ENCODE measurements around the gene CTNNBIP1.

Gene CTNNBIP1

DNA sequence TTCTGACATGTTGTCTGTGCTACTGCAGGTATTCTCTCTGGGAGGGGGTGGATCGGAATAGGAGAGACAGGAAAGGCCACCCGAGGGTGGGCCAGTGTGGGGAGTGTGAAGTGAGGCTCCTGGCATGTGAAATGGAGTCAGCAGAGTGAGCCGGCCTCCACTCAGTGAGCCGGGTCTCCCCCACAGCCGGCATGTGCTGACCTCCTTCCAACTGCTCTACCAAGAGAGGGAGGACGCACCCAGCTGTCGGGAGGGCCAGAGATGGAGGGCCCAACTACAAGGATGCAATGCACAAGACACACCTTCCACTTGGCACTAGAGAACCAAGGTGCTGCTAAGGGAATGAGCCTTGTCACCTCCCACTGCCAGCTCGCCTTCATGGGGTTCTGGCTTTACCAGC is 58.1 kb downstream of the CTNNBIP1 start:
- DNase-seq: no peak

DNA sequence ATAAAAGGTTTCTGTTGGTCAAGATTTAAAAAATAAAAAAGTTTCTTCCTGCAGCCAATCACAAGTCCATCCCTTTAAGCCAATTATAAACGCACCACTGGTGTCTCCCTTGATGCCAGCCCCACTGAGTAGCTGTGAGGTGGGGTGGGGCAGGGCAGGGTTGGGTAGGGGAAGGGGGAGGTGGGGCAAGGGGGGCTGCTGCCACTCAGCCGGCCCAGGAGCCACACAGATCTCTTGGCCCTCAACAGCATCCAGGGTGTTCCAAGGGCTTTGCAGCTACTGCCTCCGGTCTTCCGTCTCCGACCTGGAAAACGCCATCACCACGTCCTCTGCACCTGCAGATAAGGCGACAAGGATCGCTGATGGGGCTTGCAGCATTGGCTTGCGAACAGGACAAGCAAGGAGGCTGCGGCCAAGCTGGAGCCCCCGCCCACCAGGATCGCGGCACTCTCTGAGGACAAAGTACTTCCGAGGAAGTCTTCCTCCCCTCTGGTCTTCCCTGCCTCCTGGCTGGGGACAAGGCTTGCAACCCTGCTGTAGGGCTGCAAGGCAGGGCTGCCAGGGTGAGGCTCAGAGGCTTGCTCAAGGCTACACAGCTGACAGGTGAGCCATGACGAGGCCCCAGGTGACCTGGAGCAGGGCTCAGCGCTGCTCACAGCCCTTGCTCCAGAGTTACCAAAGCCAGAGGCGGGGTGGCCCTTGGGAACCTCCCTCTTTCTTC is 59.5 kb downstream of the CTNNBIP1 start:
- no peak for DNase-seq

GRCh38 chr1:9849691-9850441 is 60.2 kb downstream of the CTNNBIP1 start:
- DNase-seq: no peak

- no peak for DNase-seq
Observed at GRCh38 chr1:9848022-9848421, 62.0 kb downstream of the CTNNBIP1 start.

GRCh38 chr1:9847269-9847668 is 62.8 kb downstream of the CTNNBIP1 start:
- no peak for DNase-seq

GRCh38 chr1:9846611-9847171 is 63.4 kb downstream of the CTNNBIP1 start:
- DNase-seq: no peak

DNA sequence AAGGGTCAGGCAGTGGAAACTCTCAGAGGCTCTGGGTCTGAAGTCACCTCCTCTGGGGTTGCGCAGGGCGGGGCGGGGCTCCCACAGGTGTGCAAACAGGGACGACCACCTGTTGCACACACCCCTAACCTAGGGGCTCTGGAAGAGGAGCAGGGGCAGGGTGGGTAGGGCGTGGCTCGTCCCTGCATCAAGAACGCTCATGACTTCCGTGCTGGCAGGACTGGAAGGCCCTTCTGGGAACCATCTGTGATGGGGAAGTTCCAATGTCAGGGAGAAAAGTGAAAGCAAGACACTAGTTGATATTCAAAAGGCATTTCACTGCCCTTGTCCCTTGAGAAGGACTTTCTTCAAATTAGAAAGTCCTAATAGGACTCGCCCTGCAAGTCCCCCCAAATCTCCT is 64.2 kb downstream of the CTNNBIP1 start:
- DNase-seq: no peak

- DNase-seq: no peak
Observed at GRCh38 chr1:9844756-9845155, 65.3 kb downstream of the CTNNBIP1 start.

DNA sequence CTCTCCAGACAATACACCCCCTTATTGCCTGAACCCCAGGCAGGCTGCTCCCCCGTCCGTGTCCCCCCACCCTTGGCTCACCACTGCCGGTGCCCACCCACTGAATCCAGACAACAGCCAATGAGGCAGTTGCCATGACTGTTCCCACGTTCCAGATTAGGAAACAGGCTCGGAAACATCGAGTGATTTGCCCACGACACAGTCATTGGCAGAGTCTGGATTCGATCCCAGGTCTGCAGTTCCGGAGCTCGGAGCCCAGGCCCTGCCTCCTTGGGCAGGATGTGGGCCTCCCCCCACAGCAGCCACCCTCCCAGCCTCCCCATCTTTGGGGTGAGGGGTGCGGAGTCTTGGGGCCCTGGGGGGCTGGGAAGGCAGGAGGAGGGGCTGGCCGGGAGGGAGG is 66.0 kb downstream of the CTNNBIP1 start:
- DNase-seq: no peak

DNA sequence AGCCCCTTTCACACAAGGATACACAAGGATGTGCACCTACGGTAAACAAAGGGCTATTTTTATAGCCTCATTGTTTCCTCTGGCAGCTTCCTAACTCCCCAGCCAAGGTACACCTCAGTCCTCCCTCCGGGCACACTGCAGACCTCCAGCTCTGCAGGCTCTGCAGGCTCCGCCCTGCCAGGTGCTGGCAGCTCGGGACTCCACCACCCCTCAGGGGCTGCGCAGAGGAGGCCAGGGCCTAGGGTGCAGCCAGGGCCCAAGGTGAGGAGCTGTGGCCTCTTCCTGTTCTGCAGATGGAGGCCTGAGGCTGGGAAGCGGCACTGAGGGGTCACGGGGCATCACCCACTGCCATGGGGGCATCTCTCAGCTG is 66.5 kb downstream of the CTNNBIP1 start:
- no peak for DNase-seq

DNA sequence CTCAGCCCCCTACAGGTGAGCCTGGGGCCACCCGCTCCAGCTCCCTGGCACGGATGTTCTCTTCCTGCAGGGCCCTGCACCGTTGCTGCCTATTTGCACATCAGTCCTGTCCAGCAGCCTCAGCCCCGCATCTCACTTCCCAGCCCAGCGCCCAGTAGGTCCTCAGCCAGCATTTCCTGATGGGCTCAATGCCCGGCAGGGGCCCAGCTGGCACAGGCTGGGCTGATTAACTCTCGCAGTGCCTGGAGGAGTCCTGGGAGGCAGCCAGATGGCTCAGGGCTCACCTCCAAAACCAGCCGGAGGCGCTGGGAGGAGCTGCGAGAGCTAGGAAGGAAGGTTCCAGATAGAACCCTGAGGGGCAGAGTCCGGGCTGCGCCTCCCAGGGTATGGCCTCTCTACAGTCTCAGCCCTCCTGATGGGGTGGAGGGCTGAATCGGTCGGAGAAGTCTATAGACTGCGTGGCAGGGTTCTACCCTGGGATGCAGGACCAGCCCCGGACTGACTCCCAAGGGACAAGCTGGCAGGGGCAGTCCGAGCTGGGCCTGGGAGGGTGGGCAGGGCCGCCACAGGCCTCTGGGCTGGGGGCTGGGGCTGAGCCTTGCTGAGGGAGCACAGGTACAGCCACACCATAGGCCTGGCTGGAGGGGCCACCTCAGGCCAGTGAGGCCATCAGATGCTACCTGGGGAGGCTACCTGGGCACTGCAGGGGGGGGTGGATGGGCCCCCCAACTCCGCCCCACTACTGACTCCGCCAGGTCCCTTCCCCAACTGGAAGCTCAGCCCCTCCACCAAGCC is 67.1 kb downstream of the CTNNBIP1 start:
- DNase-seq: no peak

DNA sequence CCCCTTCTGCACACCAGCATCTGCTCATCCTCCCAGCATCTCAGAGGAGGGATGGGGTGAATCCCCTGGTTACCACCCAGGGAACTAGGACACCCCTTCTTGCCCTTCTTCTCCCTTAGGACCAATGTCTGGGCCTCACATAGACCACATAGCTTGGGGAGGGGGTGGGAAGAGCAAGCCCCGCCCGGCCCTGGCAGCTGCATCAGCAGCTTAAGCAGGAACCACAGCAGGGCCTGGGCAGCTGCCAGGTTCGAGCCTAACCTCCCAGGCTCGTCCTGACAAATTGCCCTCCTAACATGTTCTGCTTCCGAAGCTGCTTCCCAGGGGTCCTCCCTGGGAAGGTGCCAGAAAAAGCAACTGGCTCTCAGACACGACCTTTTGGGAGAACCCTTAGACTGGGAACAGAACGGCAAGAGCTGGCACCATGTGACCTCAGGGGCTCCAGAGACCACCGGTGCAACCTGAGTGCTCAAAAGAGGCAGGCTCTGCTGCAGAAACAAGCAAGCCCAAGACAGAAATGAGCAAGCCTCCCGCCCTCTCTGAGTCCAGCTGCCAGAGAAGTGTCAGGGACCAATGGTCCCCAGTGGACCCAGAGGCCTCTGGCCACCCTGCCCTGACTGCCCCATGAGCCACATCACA is 67.9 kb downstream of the CTNNBIP1 start:
- DNase-seq: no peak

DNA sequence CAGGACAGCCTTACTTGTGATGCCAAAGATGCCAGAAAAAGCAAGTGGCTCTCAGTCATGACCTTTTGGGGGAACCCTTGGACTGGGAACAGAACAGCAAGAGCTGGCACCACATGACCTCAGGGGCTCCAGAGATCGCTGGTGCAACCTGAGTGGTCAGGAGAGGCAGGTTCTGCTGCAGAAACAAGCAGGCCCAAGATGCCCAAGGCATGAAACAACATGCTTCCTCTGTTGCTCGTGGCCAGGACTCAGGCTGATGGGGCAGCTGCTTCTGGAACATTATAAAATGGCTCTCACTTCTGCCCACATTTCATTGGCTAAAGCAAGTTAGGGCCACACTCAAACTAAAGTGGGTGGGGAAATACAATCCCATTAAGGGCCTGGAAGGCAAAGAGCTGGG is 68.6 kb downstream of the CTNNBIP1 start:
- no peak for DNase-seq

DNA sequence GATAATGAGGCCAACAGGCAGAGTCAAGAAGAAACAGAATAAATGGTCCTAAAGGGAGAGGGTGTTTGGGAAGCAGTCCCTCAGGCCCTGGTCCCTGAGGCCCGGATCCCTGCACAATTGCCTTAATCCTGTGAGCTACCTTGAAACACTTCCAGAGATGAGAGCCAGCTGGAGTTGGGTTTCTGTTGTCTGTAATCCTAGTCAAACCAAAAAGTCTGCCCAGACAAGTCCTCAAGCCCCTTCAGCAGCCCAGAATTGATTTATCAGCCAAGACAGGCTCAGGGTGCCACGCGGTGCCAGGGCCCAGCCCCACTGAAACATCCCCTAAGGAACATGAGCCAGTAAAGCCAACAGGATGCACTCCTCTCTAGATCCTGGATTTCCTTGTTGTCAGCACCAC is 69.9 kb downstream of the CTNNBIP1 start:
- DNase-seq: no peak

- DNase-seq: no peak
Observed at GRCh38 chr1:9838946-9839345, 71.1 kb downstream of the CTNNBIP1 start.

DNA sequence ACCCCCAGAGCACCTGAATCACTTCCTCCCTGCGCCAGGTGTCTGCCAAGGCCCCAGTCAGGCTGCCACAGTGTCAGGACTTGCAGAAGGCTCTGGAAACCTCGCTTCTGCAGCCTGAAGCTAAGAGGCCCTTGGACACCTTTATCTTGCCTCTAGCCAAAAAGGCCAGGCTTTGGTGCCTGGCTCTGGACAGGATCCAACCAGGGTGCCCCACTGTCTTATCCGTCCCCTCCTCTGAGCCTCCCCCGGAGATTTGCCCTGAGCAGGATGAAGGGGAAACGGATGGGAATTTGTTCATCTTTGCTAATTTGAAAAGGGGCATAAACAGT is 73.5 kb downstream of the CTNNBIP1 start:
- no peak for DNase-seq

GRCh38 chr1:9835758-9836631 is 74.1 kb downstream of the CTNNBIP1 start:
- no peak for DNase-seq

DNA sequence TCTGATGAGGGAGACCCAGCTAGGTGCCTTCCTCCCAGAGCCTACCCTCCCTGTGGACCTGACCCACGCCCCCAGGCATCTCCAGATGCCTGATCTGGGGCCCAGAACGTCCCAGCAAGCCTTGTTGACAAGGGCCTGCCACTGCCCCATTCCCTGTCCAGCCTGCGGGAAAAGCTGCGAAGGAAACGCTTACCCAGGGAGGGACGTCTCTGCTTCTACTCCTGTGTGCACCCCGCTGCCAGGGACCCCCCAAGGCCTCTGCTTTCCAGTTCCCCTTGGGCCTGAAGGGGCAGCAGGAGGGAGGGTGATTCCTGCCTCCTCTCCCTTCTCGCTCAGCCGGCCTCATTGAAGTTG is 74.7 kb downstream of the CTNNBIP1 start:
- DNase-seq: no peak

GRCh38 chr1:9833632-9834031 is 76.4 kb downstream of the CTNNBIP1 start:
- no peak for DNase-seq

GRCh38 chr1:9827558-9828185 is 82.4 kb downstream of the CTNNBIP1 start:
- no peak for DNase-seq

- no peak for DNase-seq
Observed at GRCh38 chr1:9826616-9827015, 83.5 kb downstream of the CTNNBIP1 start.

GRCh38 chr1:9826087-9826486 is 84.0 kb downstream of the CTNNBIP1 start:
- DNase-seq: no peak
